ENCODE results near the gene PLA2G6.

Gene PLA2G6

GRCh38 chr22:38221908-38222796, 40.5 kb upstream of the PLA2G6 start:
- CTCF ChIA-PET: interaction anchor here (0.5 kb wide), 2 partner anchors 49 to 578 kb away, joined by 3 read pairs; no protein-coding TSS in a partner anchor
- Histone ChIP-seq H3K27ac (ENCODE audit: extremely low read depth, low read depth, low read length) (no peak overlapping the region), H3K4me1 (ENCODE audit: control insufficient read depth, insufficient read depth, low read length) (no peaks in the 10 kb centered on the region), H3K36me3 (ENCODE audit: control insufficient read depth in 2 of 2, insufficient read depth in 1 of 2, low read length in 2 of 2) (peaks cover 4 to 64% of the 10 kb centered on the region in 2 experiments; a peak in 2 of 3 replicates), H3K4me3 (ENCODE audit: low read depth, low read length) (no peak overlapping the region), H3K9me3 (ENCODE audit: control insufficient read depth, insufficient read depth, low read depth, low read length) (no peaks in the 10 kb centered on the region)
- TF ChIP-seq ZNF776 (tag by site-specific recombination; IDR thresholded peaks at IDR 0.05; ENCODE audit: borderline replicate concordance): no peak
- TF ChIP-seq ZNF169 (tag by site-specific recombination; IDR thresholded peaks at IDR 0.05): no peak
- TF ChIP-seq HIC1 (tag by site-specific recombination; IDR thresholded peaks at IDR 0.05): peak; percentile 87
- TF ChIP-seq ZNF585B (tag by site-specific recombination; IDR thresholded peaks at IDR 0.05): no peak
- TF ChIP-seq ZNF223 (tag by site-specific recombination; IDR thresholded peaks at IDR 0.05): 0 out of 2 replicates have a peak, but pooled peaks have one; percentile 39
- peak; percentile 25; the same call in 1 of the 2 replicates for TF ChIP-seq CTCF (tag by site-specific recombination; IDR thresholded peaks at IDR 0.05)
- TF ChIP-seq GLIS1 (tag by site-specific recombination; IDR thresholded peaks at IDR 0.05): peak; percentile 68
- TF ChIP-seq ZNF600 (tag by site-specific recombination; IDR thresholded peaks at IDR 0.05): peak; percentile 66
- no peak for TF ChIP-seq ZNF768 (tag by site-specific recombination; IDR thresholded peaks at IDR 0.05)
- POLR2A ChIA-PET: interaction anchor here (1.2 kb wide), 1 partner anchor 20 kb away, joined by 3 read pairs; the partner anchor contains the start of gene MAFF

GRCh38 chr22:38221407-38221806, 39.8 kb upstream of the PLA2G6 start:
- POLR2A ChIA-PET: interaction anchor here (1.2 kb wide), 1 partner anchor 20 kb away, joined by 3 read pairs; the partner anchor contains the start of gene MAFF
- no peaks in the 10 kb centered on the region for H3K4me1 ChIP-seq (ENCODE audit: control insufficient read depth, insufficient read depth, low read length)
- no peak overlapping the region for H3K27ac ChIP-seq (ENCODE audit: extremely low read depth, low read depth, low read length)
- H3K4me3 ChIP-seq (ENCODE audit: low read depth, low read length): no peak overlapping the region
- CTCF ChIA-PET: interaction anchor here (0.5 kb wide), 1 partner anchor 11 kb away, joined by 3 read pairs; no protein-coding TSS in a partner anchor
- H3K36me3 ChIP-seq (ENCODE audit: control insufficient read depth in 2 of 2, insufficient read depth in 1 of 2, low read length in 2 of 2): peaks cover 0 to 56% of the 10 kb centered on the region in 2 experiments; a peak in 2 of 3 replicates
- TF ChIP-seq KLF8 (tag by site-specific recombination; IDR thresholded peaks at IDR 0.05): no peak
- peak; percentile 8; the same call in 1 of the 2 replicates for TF ChIP-seq ZIC2 (tag by site-specific recombination; IDR thresholded peaks at IDR 0.05)
- H3K9me3 ChIP-seq (ENCODE audit: control insufficient read depth, insufficient read depth, low read depth, low read length): no peaks in the 10 kb centered on the region

GRCh38 chr22:38220653-38221386, 39.2 kb upstream of the PLA2G6 start:
- H3K4me1 ChIP-seq (ENCODE audit: control insufficient read depth, insufficient read depth, low read length): no peaks in the 10 kb centered on the region
- no peak overlapping the region for H3K4me3 ChIP-seq (ENCODE audit: low read depth, low read length)
- peaks cover 0 to 51% of the 10 kb centered on the region in 2 experiments; a peak in 2 of 3 replicates for H3K36me3 ChIP-seq (ENCODE audit: control insufficient read depth in 2 of 2, insufficient read depth in 1 of 2, low read length in 2 of 2)
- POLR2A ChIA-PET: interaction anchor here (1.2 kb wide), 1 partner anchor 19 kb away, joined by 3 read pairs; the partner anchor contains the start of gene MAFF
- CTCF ChIA-PET: interaction anchor here (0.5 kb wide), 1 partner anchor 11 kb away, joined by 3 read pairs; no protein-coding TSS in a partner anchor
- TF ChIP-seq FEZF1 (tag by site-specific recombination; IDR thresholded peaks at IDR 0.05) (no peak), ZNF658 (tag by site-specific recombination; IDR thresholded peaks at IDR 0.05) (no peak), ZNF560 (tag by site-specific recombination; IDR thresholded peaks at IDR 0.05; ENCODE audit: borderline replicate concordance) (no peak), KLF17 (tag by site-specific recombination; IDR thresholded peaks at IDR 0.05) (no peak), ZNF596 (tag by site-specific recombination; IDR thresholded peaks at IDR 0.05) (no peak), KLF7 (tag by site-specific recombination; IDR thresholded peaks at IDR 0.05; ENCODE audit: borderline replicate concordance) (no peak)
- no peaks in the 10 kb centered on the region for H3K9me3 ChIP-seq (ENCODE audit: control insufficient read depth, insufficient read depth, low read depth, low read length)
- H3K27ac ChIP-seq (ENCODE audit: extremely low read depth, low read depth, low read length): no peak overlapping the region
